Astrocyte (in vitro differentiated cells and primary cell): Measurements from ENCODE around the gene CIAO2B.

Source experiments
- EZH2 ChIP-seq: IDR thresholded peaks from 2 replicates; pipeline ENCODE4 v1.6.1; 2012; ENCODE audit warnings: mild to moderate bottlenecking, low read length, inconsistent platforms; ENCODE audit not compliant: insufficient read depth
- TF ChIP-seq, protein P1 (sequence below): IDR thresholded peaks from 2 replicates; pipeline ENCODE4 v1.5.1; 2011; ENCODE audit warnings: low read depth, mild to moderate bottlenecking, inconsistent platforms, low read length, moderate library complexity; ENCODE audit not compliant: insufficient read depth

DNA sequence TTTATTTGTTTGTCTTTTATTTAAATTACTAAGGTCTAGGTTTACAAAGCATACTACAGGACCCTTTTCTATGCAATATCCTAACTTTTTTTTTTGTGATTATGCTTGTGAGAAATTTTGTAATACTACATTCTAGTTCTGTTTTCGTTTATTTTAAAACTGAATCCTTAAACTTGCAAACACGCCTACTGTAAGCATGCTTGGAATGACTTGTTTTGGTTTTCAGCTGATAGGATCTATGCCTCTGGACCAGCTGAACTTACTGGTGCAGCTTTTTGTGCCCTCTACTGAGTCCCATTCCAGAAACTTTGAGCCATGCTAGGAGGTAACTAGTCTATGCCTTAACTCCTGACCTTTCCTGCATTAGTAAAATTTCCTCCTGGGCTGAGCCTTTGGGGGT is 47.9 kb downstream of the CIAO2B start:
- TF ChIP-seq, protein P1, sequence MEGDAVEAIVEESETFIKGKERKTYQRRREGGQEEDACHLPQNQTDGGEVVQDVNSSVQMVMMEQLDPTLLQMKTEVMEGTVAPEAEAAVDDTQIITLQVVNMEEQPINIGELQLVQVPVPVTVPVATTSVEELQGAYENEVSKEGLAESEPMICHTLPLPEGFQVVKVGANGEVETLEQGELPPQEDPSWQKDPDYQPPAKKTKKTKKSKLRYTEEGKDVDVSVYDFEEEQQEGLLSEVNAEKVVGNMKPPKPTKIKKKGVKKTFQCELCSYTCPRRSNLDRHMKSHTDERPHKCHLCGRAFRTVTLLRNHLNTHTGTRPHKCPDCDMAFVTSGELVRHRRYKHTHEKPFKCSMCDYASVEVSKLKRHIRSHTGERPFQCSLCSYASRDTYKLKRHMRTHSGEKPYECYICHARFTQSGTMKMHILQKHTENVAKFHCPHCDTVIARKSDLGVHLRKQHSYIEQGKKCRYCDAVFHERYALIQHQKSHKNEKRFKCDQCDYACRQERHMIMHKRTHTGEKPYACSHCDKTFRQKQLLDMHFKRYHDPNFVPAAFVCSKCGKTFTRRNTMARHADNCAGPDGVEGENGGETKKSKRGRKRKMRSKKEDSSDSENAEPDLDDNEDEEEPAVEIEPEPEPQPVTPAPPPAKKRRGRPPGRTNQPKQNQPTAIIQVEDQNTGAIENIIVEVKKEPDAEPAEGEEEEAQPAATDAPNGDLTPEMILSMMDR, result no peak
- no peak for TF ChIP-seq EZH2
